T1000 (cell line): ENCODE measurements around the gene ANAPC1.
"Not testable (repeated sequence)": the region's sequence is repeated elsewhere in the genome, so short reads cannot be mapped to it uniquely, and the experiment has no call there.

Experiments
- DNase-seq: peaks from one replicate; lab custom pipeline; 2025; ENCODE audit warnings: mixed read lengths; lab: John Stamatoyannopoulos, UW

ANAPC1 gene, protein sequence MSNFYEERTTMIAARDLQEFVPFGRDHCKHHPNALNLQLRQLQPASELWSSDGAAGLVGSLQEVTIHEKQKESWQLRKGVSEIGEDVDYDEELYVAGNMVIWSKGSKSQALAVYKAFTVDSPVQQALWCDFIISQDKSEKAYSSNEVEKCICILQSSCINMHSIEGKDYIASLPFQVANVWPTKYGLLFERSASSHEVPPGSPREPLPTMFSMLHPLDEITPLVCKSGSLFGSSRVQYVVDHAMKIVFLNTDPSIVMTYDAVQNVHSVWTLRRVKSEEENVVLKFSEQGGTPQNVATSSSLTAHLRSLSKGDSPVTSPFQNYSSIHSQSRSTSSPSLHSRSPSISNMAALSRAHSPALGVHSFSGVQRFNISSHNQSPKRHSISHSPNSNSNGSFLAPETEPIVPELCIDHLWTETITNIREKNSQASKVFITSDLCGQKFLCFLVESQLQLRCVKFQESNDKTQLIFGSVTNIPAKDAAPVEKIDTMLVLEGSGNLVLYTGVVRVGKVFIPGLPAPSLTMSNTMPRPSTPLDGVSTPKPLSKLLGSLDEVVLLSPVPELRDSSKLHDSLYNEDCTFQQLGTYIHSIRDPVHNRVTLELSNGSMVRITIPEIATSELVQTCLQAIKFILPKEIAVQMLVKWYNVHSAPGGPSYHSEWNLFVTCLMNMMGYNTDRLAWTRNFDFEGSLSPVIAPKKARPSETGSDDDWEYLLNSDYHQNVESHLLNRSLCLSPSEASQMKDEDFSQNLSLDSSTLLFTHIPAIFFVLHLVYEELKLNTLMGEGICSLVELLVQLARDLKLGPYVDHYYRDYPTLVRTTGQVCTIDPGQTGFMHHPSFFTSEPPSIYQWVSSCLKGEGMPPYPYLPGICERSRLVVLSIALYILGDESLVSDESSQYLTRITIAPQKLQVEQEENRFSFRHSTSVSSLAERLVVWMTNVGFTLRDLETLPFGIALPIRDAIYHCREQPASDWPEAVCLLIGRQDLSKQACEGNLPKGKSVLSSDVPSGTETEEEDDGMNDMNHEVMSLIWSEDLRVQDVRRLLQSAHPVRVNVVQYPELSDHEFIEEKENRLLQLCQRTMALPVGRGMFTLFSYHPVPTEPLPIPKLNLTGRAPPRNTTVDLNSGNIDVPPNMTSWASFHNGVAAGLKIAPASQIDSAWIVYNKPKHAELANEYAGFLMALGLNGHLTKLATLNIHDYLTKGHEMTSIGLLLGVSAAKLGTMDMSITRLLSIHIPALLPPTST (N-terminal part only)

DNA sequence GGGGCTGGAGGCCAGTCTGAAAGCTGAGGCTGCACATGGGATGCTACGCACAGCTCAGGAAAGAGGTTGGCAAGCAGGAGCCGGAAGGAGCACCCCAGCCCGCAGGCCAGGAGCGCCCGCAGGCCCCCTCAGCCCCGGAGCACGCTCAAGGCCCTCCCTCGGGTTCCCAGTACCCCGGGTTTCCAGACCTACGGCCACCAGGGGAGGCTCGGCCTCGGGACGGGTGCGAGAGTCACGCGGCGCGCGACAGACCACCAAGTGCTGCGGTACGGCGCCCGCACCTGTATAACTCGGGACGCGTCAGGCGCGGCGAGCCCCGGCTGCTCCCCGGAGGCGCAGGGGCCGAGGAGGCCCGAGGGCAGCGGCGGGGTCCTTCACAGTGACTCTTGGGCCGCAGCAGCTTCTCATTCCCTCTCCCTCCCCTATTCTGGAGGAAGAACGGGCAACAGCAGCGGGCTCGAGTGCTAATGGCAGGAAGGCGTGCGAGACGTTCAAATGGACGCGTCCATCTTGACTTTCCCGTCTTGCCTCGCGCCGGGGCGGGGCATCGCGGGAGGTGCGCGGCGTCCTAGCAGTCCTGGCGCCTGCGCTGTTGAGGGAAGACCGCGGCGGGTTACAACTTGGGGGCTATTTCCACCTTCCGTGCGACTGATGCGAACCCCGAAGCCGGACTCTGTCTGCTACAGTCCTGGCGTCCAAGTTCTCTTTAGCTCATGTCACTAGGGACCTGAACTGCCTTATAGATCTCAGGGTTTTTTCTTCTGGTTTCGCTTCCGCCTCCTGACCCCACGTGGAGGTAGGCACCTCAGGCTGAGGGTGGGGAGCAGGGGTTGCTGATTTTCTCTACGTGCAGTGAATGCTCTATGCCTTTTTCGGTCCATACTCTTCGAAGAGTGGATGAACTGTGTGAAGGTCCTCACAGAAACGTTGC lies at the start of gene ANAPC1:
ANAPC1 (minus strand) TSS at position 533 of the 931 bp plus-strand sequence. CDS start 3,368 bp downstream, outside the sequence.
- DNase-seq = peak; percentile 65

GRCh38 chr2:111932841-111933291 lies 48.9 kb upstream of the ANAPC1 start:
- DNase-seq = no peak

DNA sequence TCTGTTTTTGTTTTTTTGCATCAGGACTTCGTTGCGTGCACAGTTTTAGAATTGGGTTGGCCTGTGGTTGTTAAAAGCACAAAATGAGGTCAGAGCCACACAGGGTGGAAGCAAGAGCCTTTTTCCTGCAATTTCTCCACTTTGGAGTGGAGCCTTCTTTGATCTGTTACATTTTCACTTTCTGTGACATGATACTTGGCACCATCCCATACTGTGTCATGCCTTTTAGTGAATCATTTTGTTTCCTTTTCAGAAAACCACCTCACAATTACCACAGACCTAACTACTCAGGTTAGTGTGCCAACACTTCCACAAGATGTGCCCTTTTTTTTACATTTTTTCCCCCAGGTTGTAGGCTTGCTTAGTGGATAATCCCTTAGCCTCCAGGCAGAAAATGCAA lies 46.9 kb upstream of the ANAPC1 start:
- no peak for DNase-seq

DNA sequence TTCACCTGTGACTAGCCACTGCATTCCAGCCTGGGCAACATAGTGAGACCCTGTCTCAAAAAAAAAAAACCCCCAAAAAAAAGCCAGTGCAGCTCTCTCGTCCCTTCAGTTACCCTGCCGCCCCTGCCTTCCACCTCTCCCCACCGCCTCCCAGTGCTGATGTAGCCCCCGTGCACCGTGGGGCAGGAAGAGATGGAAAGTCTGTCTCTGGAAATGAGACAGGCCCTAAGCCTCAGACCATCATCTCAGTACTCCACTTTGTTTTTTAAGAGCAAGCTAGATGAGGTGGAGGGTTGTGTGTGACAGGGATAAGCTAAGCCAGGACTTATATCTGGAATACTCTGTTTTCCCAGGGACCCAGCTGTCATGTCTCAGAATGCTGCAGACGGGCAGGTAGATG lies 46.4 kb upstream of the ANAPC1 start:
- no peak for DNase-seq

- no peak for DNase-seq
Observed at GRCh38 chr2:111927723-111928122, 43.7 kb upstream of the ANAPC1 start.

- no peak for DNase-seq
Observed at GRCh38 chr2:111924617-111925107, 40.7 kb upstream of the ANAPC1 start.

- no peak for DNase-seq
Observed at GRCh38 chr2:111923276-111923804, 39.3 kb upstream of the ANAPC1 start.

- no peak for DNase-seq
Observed at GRCh38 chr2:111919794-111920608, 36.0 kb upstream of the ANAPC1 start.

DNA sequence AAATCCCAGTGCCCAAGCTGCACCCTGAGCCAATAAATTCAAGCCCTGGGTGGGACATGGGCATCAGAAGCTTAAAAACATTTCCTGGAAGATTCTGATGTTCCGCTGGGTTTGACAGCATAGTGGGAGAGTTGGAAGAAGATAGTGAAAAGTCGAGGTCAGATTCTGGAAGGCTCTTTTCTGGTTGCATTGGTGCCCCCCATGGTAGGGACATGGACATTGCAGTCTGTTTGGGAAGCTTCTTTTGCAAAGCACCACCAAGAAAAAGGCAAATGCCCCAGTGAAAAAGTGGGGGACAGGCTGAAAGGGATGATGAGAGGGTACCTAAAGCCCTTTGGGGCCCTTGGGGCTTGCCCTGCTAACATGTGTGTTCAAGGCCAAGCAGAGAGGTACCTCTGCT lies 35.4 kb upstream of the ANAPC1 start:
- no peak for DNase-seq

GRCh38 chr2:111918383-111918806 lies 34.4 kb upstream of the ANAPC1 start:
- no peak for DNase-seq

GRCh38 chr2:111917106-111917505 lies 33.1 kb upstream of the ANAPC1 start:
- DNase-seq = no peak

- DNase-seq = no peak
Observed at GRCh38 chr2:111912547-111912946, 28.6 kb upstream of the ANAPC1 start.

DNA sequence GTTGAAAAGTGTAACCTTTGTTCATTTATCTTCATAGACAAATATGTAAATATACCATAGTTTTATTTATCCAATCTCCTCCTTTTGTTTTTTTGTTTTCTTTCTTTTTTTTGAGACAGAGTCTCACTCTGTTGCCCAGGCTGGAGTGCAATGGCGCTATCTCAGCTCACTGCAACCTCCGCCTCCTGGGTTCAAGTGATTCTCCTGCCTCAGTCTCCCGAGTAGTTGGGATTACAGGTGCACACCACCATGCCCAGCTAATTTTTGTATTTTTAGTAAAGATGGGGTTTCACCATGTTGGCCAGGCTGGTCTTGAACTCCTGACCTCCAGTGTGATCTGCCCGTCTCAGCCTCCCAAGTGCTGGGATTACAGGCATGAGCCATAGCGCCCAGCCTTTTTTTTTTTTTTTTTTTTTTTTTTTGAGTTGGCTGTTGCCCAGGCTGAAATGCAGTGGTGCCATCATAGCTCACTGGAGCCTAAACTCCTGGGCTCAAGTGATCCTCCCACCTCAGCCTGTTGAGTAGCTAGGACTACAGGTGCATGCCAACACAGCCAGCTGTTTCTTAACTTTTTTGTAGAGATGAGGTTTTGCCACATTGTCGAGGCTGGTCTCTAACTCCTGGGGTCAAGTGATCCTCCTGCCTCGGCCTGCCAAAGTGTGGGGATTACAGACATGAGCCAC lies 27.4 kb upstream of the ANAPC1 start:
- not testable (repeated sequence) for DNase-seq

- DNase-seq = no peak
Observed at GRCh38 chr2:111910609-111911277, 26.8 kb upstream of the ANAPC1 start.

DNA sequence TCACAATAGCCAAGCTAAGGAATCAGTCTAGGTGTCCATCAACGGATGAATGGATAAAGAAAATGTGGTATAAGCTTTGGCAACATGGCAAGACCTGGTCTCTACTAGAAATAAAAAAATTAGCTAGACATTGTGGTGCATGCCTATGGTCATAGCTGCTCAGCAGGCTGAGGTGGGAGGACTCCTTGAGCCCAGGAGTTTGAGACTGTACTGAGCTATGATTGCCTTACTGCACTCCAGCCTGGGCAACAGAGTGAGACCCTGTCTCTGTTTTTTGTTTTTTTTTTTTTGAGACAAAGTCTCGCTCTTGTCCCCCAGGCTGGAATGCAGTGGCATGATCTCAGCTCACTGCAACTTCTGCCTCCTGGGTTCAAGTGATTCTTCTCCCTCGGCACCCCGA lies 26.0 kb upstream of the ANAPC1 start:
- not testable (repeated sequence) for DNase-seq

DNA sequence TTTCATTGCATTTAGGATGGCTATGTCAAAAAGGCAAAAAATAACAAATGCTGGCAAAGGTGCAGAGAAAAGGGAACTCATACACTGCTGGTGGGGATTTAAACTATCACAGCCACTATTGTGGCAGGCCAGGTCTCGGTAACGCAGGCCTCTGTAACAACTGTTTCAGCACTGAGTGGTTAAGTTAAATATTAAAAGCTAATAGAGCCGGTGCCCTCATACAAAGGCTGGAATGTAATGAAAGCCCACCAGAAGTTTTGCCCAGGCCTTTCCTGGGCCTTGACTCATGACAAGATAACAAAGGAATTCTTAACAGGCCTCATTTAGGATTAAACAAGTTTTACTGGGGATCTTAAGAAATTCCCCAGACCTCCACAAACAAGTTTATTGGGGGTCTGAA lies 25.1 kb upstream of the ANAPC1 start:
- no peak for DNase-seq

DNA sequence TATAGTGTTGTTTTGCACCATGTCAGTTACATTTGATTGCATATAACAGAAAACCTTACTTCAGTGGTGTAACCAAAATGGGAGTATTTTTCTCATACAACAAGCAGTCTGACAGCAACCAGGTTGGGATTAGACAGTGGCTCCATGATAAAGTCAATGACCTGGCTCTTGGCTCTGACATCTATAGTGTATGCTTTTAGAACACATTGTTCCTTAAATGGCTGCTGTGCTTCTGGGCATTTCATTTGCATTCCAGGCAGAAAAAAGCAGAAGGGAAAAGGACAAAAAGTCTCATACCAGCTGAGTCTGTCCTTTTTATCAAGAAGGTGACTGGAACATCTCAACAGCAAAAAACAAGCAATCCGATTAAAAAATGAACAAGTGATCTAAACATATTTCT lies 24.6 kb upstream of the ANAPC1 start:
- DNase-seq = no peak

DNA sequence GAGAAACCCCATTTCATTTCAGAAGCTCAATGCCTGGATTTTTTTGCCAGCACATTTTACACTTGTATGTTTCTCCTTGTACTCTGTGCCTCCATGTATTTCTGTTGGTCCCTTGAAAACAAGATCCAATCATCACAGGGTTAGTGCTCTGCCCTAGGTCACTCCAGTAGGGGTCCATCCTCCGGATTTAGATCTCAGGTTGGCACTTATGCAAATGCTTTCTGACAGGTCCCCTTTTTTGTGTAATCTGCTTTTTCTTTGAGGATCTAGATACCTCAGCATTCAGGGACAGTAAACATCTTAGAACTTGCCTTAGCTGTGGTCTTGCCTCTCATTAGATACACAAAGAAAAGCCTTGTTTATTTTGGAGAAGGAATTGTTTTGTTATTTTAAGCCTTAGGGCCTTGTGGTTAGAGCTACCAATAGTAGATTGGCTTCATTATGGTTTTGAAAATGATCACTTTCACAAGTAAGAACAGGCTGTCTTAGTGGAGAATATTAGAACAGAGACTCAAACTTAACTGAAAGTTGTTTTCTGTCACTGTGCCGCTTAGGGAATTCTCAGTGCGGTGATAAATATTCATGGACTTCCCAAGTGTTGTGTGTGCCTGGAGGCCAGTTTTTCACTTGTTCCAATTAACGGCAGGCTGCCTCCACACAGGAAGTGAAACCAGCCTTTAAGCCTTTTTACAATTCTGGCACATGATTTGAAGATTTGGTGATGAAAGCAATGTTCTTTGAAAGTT lies 22.2 kb upstream of the ANAPC1 start:
- DNase-seq = no peak
